CD4-positive, alpha-beta T cell (primary cell): ENCODE data around the gene IARS2. TPM values are rescaled to one million over a fixed set of nuclear protein-coding genes. Genes with fewer than 3 reads are reported as not detected.
"Not testable (repeated sequence)": the region's sequence is repeated elsewhere in the genome, so short reads cannot be mapped to it uniquely, and the experiment has no call there.

Experiments
- ATAC-seq: fragments of 200-7000 bp; cut with Tn5 transposase; one replicate; pipeline ENCODE4 v1.10.0; 2022; ENCODE audit warnings: mild to moderate bottlenecking; ENCODE audit not compliant: poor library complexity
- CTCF ChIA-PET: fragments of 350-600 bp; sonication (Branson Sonifier 250); formaldehyde crosslinking; loops from one replicate; lab custom pipeline; 2021; ENCODE audit warnings: antibody characterized with exemption, inconsistent platforms; lab: Charles Lee
- POLR2A ChIA-PET: fragments of 350-600 bp; sonication (Branson Sonifier 250); formaldehyde crosslinking; loops from one replicate; lab custom pipeline; 2021; ENCODE audit warnings: antibody characterized with exemption, inconsistent platforms; lab: Charles Lee
- DNase-seq, 14 experiments: peaks; one replicate each; pipeline ENCODE4 v3.0.0-alpha.2; 2013 to 2020; ENCODE audit warnings: mixed read lengths in 2 of 14
- H3K27ac ChIP-seq, 2 donors: one replicate each; pipeline versions ENCODE4 v1.5.1 to v1.7.0; 2013; ENCODE audit warnings: low read length in 2 of 2, low read depth in 1 of 2, mild to moderate bottlenecking in 1 of 2
- H3K27me3 ChIP-seq, 2 experiments: 1 replicate in 1 of 2; 2 replicates in 1 of 2; pipeline versions ENCODE4 v1.6.1 to v1.7.0; 2013; ENCODE audit warnings: low read length in 2 of 2, control low read depth in 1 of 2, mild to moderate bottlenecking in 1 of 2, moderate library complexity in 1 of 2; ENCODE audit not compliant: insufficient read depth in 2 of 2, control insufficient read depth in 1 of 2
- H3K36me3 ChIP-seq: one replicate; pipeline ENCODE4 v1.6.1; 2013; ENCODE audit warnings: low read length, control low read depth; ENCODE audit not compliant: insufficient read depth
- H3K4me1 ChIP-seq: one replicate; pipeline ENCODE4 v1.6.1; 2013; ENCODE audit warnings: low read length, control low read depth; ENCODE audit not compliant: insufficient read depth
- H3K4me3 ChIP-seq: one replicate; pipeline ENCODE4 v1.5.1; 2013; ENCODE audit warnings: mild to moderate bottlenecking, low read length, moderate library complexity
- H3K9me3 ChIP-seq, 2 experiments: 1 replicate in 1 of 2; 2 replicates in 1 of 2; pipeline versions ENCODE4 v1.6.1 to v1.7.0; 2013; ENCODE audit warnings: low read length in 2 of 2, mild to moderate bottlenecking in 2 of 2, control low read depth in 1 of 2, moderate library complexity in 1 of 2; ENCODE audit not compliant: control insufficient read depth in 1 of 2, insufficient read depth in 1 of 2
- H3K27ac Mint-ChIP-seq: one replicate; pipeline ENCODE4 v1.8.0; 2020; ENCODE audit warnings: mixed read lengths
- H3K27me3 Mint-ChIP-seq: one replicate; pipeline ENCODE4 v1.8.0; 2021; ENCODE audit warnings: mixed read lengths
- H3K36me3 Mint-ChIP-seq: one replicate; pipeline ENCODE4 v1.8.0; 2021; ENCODE audit warnings: low read depth, mixed read lengths
- H3K4me1 Mint-ChIP-seq: one replicate; pipeline ENCODE4 v1.8.0; 2021; ENCODE audit warnings: low read depth, mixed read lengths
- H3K4me3 Mint-ChIP-seq: one replicate; pipeline ENCODE4 v1.8.0; 2020; ENCODE audit warnings: mild to moderate bottlenecking, mixed read lengths
- H3K9me3 Mint-ChIP-seq: one replicate; pipeline ENCODE4 v1.8.0; 2020; ENCODE audit warnings: mixed read lengths
- intact Hi-C, 2 experiments: fragments of 100-400 bp; cut with DNase I in 1 of 2; cut with micrococcal nuclease in 1 of 2; formaldehyde crosslinking; loops; one replicate each; pipeline versions ENCODE4 v1.15.1 to v1.9.0; 2023 to 2025; cut with DNase I, micrococcal nuclease
- total RNA-seq, 174 experiments: library from RNA in 2 of 174; stranded (reverse) in 2 of 174; gene quantifications; one replicate each; pipeline ENCODE4 v1.2.3 and lab custom pipeline; 2021 to 2026
- TF ChIP-seq, protein P1 (sequence below): fragments of 200-600 bp; IDR thresholded peaks from one replicate; pipeline ENCODE4 v1.8.0; 2022; ENCODE audit warnings: antibody characterized with exemption, mild to moderate bottlenecking

Gene IARS2
- total RNA-seq, 2 experiments from 2014 or later: 18.9 to 19.0 TPM

DNA sequence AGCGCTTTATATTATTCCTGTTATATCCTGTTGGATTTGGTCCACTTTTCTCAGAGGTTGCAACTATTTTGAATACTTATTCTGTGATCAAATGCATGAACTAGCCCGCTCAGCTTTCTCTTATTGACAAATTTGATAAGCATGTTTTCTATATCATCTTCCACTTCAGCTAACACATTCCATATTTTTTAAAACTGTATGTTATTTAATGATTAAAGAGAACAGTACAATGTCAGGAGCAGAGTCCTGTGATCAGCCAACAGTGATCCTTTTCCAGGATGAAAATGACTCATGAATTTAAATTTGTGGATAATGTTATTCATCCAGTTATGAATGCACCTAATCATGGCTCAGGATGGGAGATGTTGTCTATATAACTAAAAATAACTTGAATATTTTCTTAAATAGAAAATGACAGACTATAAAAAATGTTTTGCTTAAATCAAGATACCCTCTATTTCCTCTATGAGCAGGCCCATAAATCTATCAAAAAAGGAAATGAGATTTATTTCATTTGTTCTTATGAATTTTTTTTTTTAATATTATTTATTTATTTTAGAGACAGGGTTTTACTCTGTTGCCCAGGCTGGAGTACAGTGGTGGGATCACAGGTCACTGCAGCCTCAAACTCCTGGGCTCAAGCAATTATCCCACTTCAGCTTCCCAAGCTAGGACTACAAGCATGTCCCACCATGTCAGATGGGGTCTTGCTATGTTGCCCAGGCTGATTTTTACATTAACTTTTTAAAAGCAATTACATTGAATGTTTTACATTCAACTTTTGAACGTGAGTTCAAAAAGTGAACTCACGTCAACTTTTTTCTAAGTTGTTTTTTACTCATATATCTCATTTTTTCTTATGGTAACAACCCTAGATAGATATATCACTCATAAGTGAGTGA is 16.8 kb upstream of the IARS2 start:
- no peaks in the 10 kb centered on the region for H3K27me3 Mint-ChIP-seq
- no peaks in the 10 kb centered on the region for H3K9me3 Mint-ChIP-seq
- Histone ChIP-seq H3K9me3 (no peaks in the 10 kb centered on the region), H3K4me1 (no peaks in the 10 kb centered on the region), H3K27me3 (no peaks in the 10 kb centered on the region), H3K36me3 (peaks cover 19% of the 10 kb centered on the region), H3K27ac (no peak overlapping the region), H3K4me3 (no peak overlapping the region)
- ChIA-PET POLR2A (interaction anchor here (2.0 kb wide), 1 partner anchor 13 kb away, joined by 7 read pairs; the partner anchor contains the start of gene BPNT1), CTCF (interaction anchor here (1.1 to 2.1 kb wide), 2 partner anchors 10 to 22 kb away, joined by 3 to 4 read pairs; no protein-coding TSS in a partner anchor)
- TF ChIP-seq, protein P1, sequence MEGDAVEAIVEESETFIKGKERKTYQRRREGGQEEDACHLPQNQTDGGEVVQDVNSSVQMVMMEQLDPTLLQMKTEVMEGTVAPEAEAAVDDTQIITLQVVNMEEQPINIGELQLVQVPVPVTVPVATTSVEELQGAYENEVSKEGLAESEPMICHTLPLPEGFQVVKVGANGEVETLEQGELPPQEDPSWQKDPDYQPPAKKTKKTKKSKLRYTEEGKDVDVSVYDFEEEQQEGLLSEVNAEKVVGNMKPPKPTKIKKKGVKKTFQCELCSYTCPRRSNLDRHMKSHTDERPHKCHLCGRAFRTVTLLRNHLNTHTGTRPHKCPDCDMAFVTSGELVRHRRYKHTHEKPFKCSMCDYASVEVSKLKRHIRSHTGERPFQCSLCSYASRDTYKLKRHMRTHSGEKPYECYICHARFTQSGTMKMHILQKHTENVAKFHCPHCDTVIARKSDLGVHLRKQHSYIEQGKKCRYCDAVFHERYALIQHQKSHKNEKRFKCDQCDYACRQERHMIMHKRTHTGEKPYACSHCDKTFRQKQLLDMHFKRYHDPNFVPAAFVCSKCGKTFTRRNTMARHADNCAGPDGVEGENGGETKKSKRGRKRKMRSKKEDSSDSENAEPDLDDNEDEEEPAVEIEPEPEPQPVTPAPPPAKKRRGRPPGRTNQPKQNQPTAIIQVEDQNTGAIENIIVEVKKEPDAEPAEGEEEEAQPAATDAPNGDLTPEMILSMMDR: no peak
- DNase-seq (no peak), ATAC-seq (no peak)
- intact Hi-C loops: no loop called here
- H3K4me1 Mint-ChIP-seq: no peaks in the 10 kb centered on the region
- H3K4me3 Mint-ChIP-seq: no peak overlapping the region
- H3K36me3 Mint-ChIP-seq: peaks cover 74% of the 10 kb centered on the region
- no peak overlapping the region for H3K27ac Mint-ChIP-seq

DNA sequence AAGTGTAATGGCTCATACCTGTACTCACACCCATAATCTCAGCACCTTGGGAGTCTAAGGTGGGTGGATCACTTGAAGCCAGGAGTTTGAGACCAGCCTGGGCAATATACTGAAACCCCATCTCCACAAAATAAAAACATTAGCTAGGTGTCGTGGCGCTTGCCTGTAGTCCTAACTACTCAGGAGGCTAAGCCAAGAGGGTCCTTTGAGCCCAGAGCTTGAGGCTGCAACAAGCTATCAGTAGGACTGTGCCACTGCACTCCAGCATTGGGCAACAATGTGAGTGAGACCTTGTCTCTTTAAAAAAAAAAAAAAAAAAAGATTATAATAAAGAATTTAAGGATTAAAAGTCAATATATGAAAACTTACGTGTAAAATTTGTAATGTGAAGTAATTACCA is 16.0 kb upstream of the IARS2 start:
- ATAC-seq (no peak), DNase-seq (no peak)
- no peak overlapping the region for H3K4me3 Mint-ChIP-seq
- H3K27me3 Mint-ChIP-seq: no peaks in the 10 kb centered on the region
- Histone ChIP-seq H3K27ac (no peak overlapping the region), H3K4me1 (no peaks in the 10 kb centered on the region), H3K4me3 (no peak overlapping the region), H3K36me3 (peaks cover 16% of the 10 kb centered on the region), H3K9me3 (no peaks in the 10 kb centered on the region), H3K27me3 (no peaks in the 10 kb centered on the region)
- H3K9me3 Mint-ChIP-seq: no peaks in the 10 kb centered on the region
- peaks cover 70% of the 10 kb centered on the region for H3K36me3 Mint-ChIP-seq
- intact Hi-C loops: no loop called here
- H3K4me1 Mint-ChIP-seq: no peaks in the 10 kb centered on the region
- ChIA-PET POLR2A (interaction anchor here (2.0 kb wide), 1 partner anchor 12 kb away, joined by 7 read pairs; the partner anchor contains the start of gene BPNT1), CTCF (interaction anchor here (1.1 to 2.1 kb wide), 2 partner anchors 10 to 22 kb away, joined by 3 to 4 read pairs; no protein-coding TSS in a partner anchor)
- TF ChIP-seq, protein P1: no peak
- H3K27ac Mint-ChIP-seq: no peak overlapping the region

DNA sequence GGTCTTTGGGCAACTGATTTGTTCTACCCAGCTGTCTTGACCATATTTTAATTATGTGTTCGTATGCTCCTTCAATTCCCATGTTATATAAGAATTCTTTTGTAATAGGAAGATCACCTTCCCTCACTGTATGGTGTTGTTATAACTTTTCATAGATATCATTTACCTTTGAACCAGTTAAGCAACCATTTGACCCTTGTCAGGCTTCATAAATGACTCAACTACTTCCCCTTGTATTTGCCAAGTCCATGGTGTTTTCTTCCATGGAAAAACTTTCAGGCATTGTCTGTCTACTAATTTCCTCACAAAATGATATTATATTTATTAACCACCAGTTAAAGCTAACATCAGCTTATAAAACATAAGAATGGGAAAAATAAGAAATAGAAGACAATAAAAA is 9.5 kb upstream of the IARS2 start:
- Histone ChIP-seq H3K4me1 (peaks cover 3% of the 10 kb centered on the region), H3K36me3 (peaks cover 5% of the 10 kb centered on the region), H3K9me3 (no peaks in the 10 kb centered on the region), H3K4me3 (no peak overlapping the region), H3K27ac (no peak overlapping the region), H3K27me3 (no peaks in the 10 kb centered on the region)
- POLR2A ChIA-PET: no interaction called here
- ATAC-seq (no peak), DNase-seq (no peak)
- H3K36me3 Mint-ChIP-seq: peaks cover 41% of the 10 kb centered on the region
- CTCF ChIA-PET: no interaction called here
- TF ChIP-seq, protein P1: no peak
- H3K9me3 Mint-ChIP-seq: no peaks in the 10 kb centered on the region
- H3K4me3 Mint-ChIP-seq: no peak overlapping the region
- intact Hi-C loops: no loop called here
- no peak overlapping the region for H3K27ac Mint-ChIP-seq
- no peaks in the 10 kb centered on the region for H3K27me3 Mint-ChIP-seq
- H3K4me1 Mint-ChIP-seq: peaks cover 9% of the 10 kb centered on the region

DNA sequence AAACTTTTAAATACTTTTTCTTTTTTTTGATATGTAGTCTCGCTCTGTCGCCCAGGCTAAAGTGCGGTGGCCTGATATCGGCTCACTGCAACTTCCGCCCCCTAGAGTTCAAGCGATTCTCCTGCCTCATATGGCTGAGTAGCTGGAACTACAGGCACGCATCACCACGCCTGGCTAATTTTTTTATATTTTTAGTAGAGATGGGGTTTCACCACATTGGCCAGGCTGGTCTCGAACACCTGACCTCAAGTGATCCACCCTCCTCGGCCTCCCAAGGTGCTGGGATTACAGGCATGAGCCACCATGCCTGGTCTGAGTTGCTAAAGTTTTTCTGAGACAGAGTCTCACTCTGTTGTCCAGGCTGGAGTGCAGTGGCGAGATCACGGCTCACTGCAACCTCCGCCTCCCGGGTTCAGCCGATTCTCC is 7.7 kb upstream of the IARS2 start:
- H3K36me3 ChIP-seq, POLR2A ChIA-PET, H3K4me1 ChIP-seq, intact Hi-C loops, H3K9me3 Mint-ChIP-seq, H3K27me3 ChIP-seq, ATAC-seq, H3K27ac ChIP-seq, CTCF ChIA-PET, H3K27ac Mint-ChIP-seq, H3K4me3 ChIP-seq, H3K27me3 Mint-ChIP-seq, H3K4me3 Mint-ChIP-seq, H3K9me3 ChIP-seq: not testable (repeated sequence)
- Mint-ChIP-seq H3K36me3 (peaks cover 32% of the 10 kb centered on the region), H3K4me1 (peaks cover 19% of the 10 kb centered on the region)
- DNase-seq: peak in 1 of 14 experiments; percentile 16
